GM12892 (cell line): ENCODE data around the gene FILIP1L.

Experiments
- POLR2A ChIP-seq: IDR thresholded peaks from 2 replicates; pipeline ENCODE4 v1.6.1; 2011; ENCODE audit warnings: low read depth, low read length, control low read depth
- POLR2AphosphoS5 ChIP-seq: IDR thresholded peaks from 2 replicates; pipeline ENCODE4 v1.6.1; 2011; ENCODE audit warnings: low read depth, low read length, control low read depth
- TAF1 ChIP-seq: IDR thresholded peaks from 2 replicates; pipeline ENCODE4 v1.6.1; 2011; ENCODE audit warnings: low read depth, mild to moderate bottlenecking, control low read depth, low read length, borderline replicate concordance

DNA sequence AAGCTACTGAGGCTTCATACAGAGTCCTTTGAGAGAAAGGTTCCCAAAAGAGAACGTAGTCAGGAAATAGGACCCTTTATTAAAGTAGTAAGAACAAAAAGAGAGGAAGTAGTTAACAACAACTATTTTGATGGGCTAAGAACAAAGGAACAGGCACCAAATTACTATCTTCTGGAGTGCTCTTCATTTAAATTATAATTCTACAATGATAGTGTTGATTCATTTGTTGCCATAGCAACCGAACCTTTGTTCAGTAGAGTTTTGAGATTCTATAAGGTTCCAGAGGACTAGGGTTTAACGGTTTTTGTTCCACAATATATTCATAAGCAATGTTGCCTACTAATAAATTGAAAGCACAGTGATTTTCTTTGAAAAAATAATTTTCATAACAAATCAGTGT is 217.8 kb downstream of the FILIP1L start:
- TF ChIP-seq TAF1 (no peak), POLR2A (no peak), POLR2AphosphoS5 (no peak)
